ENCODE results near the gene JUN. TPM values are rescaled to one million over a fixed set of nuclear protein-coding genes. Genes with fewer than 3 reads are reported as not detected.

The JUN gene
- polyA plus RNA-seq (2013, experiment 1 of 2), result 6.0 TPM
- polyA plus RNA-seq (2013, experiment 2 of 2), result 6.0 TPM

- peaks cover 16% of the 10 kb centered on the region for H3K4me1 ChIP-seq (ENCODE audit: insufficient read depth, low read length)
- WGBS, result under 1% methylated on average over 57 of the region's 57 CpGs
- H3K4me3 ChIP-seq (ENCODE audit: low read length), result peak within 1 kb of the TSS; percentile 74
- peak within 1 kb of the TSS; percentile 90; the same call in 1 of the 2 replicates for H3K27ac ChIP-seq (ENCODE audit: low read depth, low read length)
- 0 out of 2 replicates have a peak, but pooled peaks cover 7% of the 10 kb centered on the region for H3K9me3 ChIP-seq (ENCODE audit: insufficient read depth, low read depth, low read length)
- H3K9ac ChIP-seq (ENCODE audit: low read depth, low read length), result peak within 1 kb of the TSS; percentile 67
- H3K27me3 ChIP-seq (ENCODE audit: insufficient read depth, low read length), result peaks cover 55% of the 10 kb centered on the region
- H3K36me3 ChIP-seq (ENCODE audit: insufficient read depth, low read length), result no peaks in the 10 kb centered on the region
Observed at GRCh38 chr1:58783993-58784757, at the start of gene JUN. Gene JUN, minus strand, starts transcription at chr1:58784047. Its CDS starts 977 bp downstream, at chr1:58783070.

GRCh38 chr1:58833166-58833565, 49.3 kb upstream of the JUN start:
- Histone ChIP-seq H3K36me3 (ENCODE audit: insufficient read depth, low read length) (no peaks in the 10 kb centered on the region), H3K27ac (ENCODE audit: low read depth, low read length) (no peak overlapping the region), H3K4me1 (ENCODE audit: insufficient read depth, low read length) (no peaks in the 10 kb centered on the region), H3K9ac (ENCODE audit: low read depth, low read length) (no peak overlapping the region), H3K9me3 (ENCODE audit: insufficient read depth, low read depth, low read length) (peaks cover 6% of the 10 kb centered on the region; the same call in 1 of the 2 replicates), H3K27me3 (ENCODE audit: insufficient read depth, low read length) (no peaks in the 10 kb centered on the region), H3K4me3 (ENCODE audit: low read length) (no peak overlapping the region)
- 86% methylated on average over 1 of the region's 1 CpG for WGBS

- WGBS, result 89% methylated on average over 1 of the region's 1 CpG
- Histone ChIP-seq H3K27me3 (ENCODE audit: insufficient read depth, low read length) (no peaks in the 10 kb centered on the region), H3K4me3 (ENCODE audit: low read length) (no peak overlapping the region), H3K4me1 (ENCODE audit: insufficient read depth, low read length) (no peaks in the 10 kb centered on the region), H3K9ac (ENCODE audit: low read depth, low read length) (no peak overlapping the region), H3K36me3 (ENCODE audit: insufficient read depth, low read length) (no peaks in the 10 kb centered on the region), H3K27ac (ENCODE audit: low read depth, low read length) (no peak overlapping the region), H3K9me3 (ENCODE audit: insufficient read depth, low read depth, low read length) (peaks cover 28% of the 10 kb centered on the region)
Observed at GRCh38 chr1:58830291-58830690, 46.4 kb upstream of the JUN start.

- no peaks in the 10 kb centered on the region for H3K27me3 ChIP-seq (ENCODE audit: insufficient read depth, low read length)
- H3K9ac ChIP-seq (ENCODE audit: low read depth, low read length), result no peak overlapping the region
- peaks cover 28% of the 10 kb centered on the region for H3K9me3 ChIP-seq (ENCODE audit: insufficient read depth, low read depth, low read length)
- no peak overlapping the region for H3K27ac ChIP-seq (ENCODE audit: low read depth, low read length)
- H3K36me3 ChIP-seq (ENCODE audit: insufficient read depth, low read length), result no peaks in the 10 kb centered on the region
- WGBS, result 93% methylated on average over 1 of the region's 1 CpG
- no peaks in the 10 kb centered on the region for H3K4me1 ChIP-seq (ENCODE audit: insufficient read depth, low read length)
- no peak overlapping the region for H3K4me3 ChIP-seq (ENCODE audit: low read length)
Observed at GRCh38 chr1:58829866-58830265, 46.0 kb upstream of the JUN start.

- no peaks in the 10 kb centered on the region for H3K27me3 ChIP-seq (ENCODE audit: insufficient read depth, low read length)
- H3K4me1 ChIP-seq (ENCODE audit: insufficient read depth, low read length), result no peaks in the 10 kb centered on the region
Observed at GRCh38 chr1:58827298-58827697, 43.5 kb upstream of the JUN start.

GRCh38 chr1:58824753-58825389, 41.0 kb upstream of the JUN start:
- Histone ChIP-seq H3K9me3 (ENCODE audit: insufficient read depth, low read depth, low read length) (peaks cover 28% of the 10 kb centered on the region), H3K9ac (ENCODE audit: low read depth, low read length) (no peak overlapping the region), H3K27ac (ENCODE audit: low read depth, low read length) (no peak overlapping the region), H3K4me3 (ENCODE audit: low read length) (no peak overlapping the region), H3K36me3 (ENCODE audit: insufficient read depth, low read length) (no peaks in the 10 kb centered on the region), H3K27me3 (ENCODE audit: insufficient read depth, low read length) (no peaks in the 10 kb centered on the region), H3K4me1 (ENCODE audit: insufficient read depth, low read length) (no peaks in the 10 kb centered on the region)
- WGBS, result 75% methylated on average over 5 of the region's 5 CpGs

More at GRCh38 chr1:58827298-58827697, 43.5 kb upstream of the JUN start:
- Histone ChIP-seq H3K9me3 (ENCODE audit: insufficient read depth, low read depth, low read length) (peaks cover 28% of the 10 kb centered on the region), H3K27ac (ENCODE audit: low read depth, low read length) (no peak overlapping the region), H3K36me3 (ENCODE audit: insufficient read depth, low read length) (no peaks in the 10 kb centered on the region), H3K4me3 (ENCODE audit: low read length) (no peak overlapping the region), H3K9ac (ENCODE audit: low read depth, low read length) (no peak overlapping the region)

GRCh38 chr1:58823481-58824010, 39.7 kb upstream of the JUN start:
- no peak overlapping the region for H3K9ac ChIP-seq (ENCODE audit: low read depth, low read length)
- peaks cover 26% of the 10 kb centered on the region for H3K9me3 ChIP-seq (ENCODE audit: insufficient read depth, low read depth, low read length)
- H3K4me1 ChIP-seq (ENCODE audit: insufficient read depth, low read length), result no peaks in the 10 kb centered on the region
- H3K4me3 ChIP-seq (ENCODE audit: low read length), result no peak overlapping the region
- no peaks in the 10 kb centered on the region for H3K36me3 ChIP-seq (ENCODE audit: insufficient read depth, low read length)
- H3K27ac ChIP-seq (ENCODE audit: low read depth, low read length), result no peak overlapping the region
- WGBS, result 91% methylated on average over 4 of the region's 4 CpGs
- H3K27me3 ChIP-seq (ENCODE audit: insufficient read depth, low read length), result no peaks in the 10 kb centered on the region

- Histone ChIP-seq H3K4me3 (ENCODE audit: low read length) (no peak overlapping the region), H3K36me3 (ENCODE audit: insufficient read depth, low read length) (no peaks in the 10 kb centered on the region), H3K4me1 (ENCODE audit: insufficient read depth, low read length) (no peaks in the 10 kb centered on the region), H3K9me3 (ENCODE audit: insufficient read depth, low read depth, low read length) (peaks cover 4% of the 10 kb centered on the region; the same call in 1 of the 2 replicates), H3K27ac (ENCODE audit: low read depth, low read length) (no peak overlapping the region), H3K27me3 (ENCODE audit: insufficient read depth, low read length) (no peaks in the 10 kb centered on the region), H3K9ac (ENCODE audit: low read depth, low read length) (no peak overlapping the region)
- WGBS, result 89% methylated on average over 4 of the region's 4 CpGs
Observed at GRCh38 chr1:58821309-58821708, 37.5 kb upstream of the JUN start.

- no peak overlapping the region for H3K9ac ChIP-seq (ENCODE audit: low read depth, low read length)
- H3K4me3 ChIP-seq (ENCODE audit: low read length), result no peak overlapping the region
- H3K27me3 ChIP-seq (ENCODE audit: insufficient read depth, low read length), result peaks cover 20% of the 10 kb centered on the region
- no peaks in the 10 kb centered on the region for H3K36me3 ChIP-seq (ENCODE audit: insufficient read depth, low read length)
- WGBS, result 92% methylated on average over 3 of the region's 3 CpGs
- no peaks in the 10 kb centered on the region for H3K9me3 ChIP-seq (ENCODE audit: insufficient read depth, low read depth, low read length)
- peaks cover 14% of the 10 kb centered on the region; the same call in 1 of the 2 replicates for H3K4me1 ChIP-seq (ENCODE audit: insufficient read depth, low read length)
- no peak overlapping the region for H3K27ac ChIP-seq (ENCODE audit: low read depth, low read length)
Observed at GRCh38 chr1:58818976-58819375, 35.1 kb upstream of the JUN start.

GRCh38 chr1:58818075-58818474, 34.2 kb upstream of the JUN start:
- Histone ChIP-seq H3K9me3 (ENCODE audit: insufficient read depth, low read depth, low read length) (no peaks in the 10 kb centered on the region), H3K36me3 (ENCODE audit: insufficient read depth, low read length) (no peaks in the 10 kb centered on the region), H3K9ac (ENCODE audit: low read depth, low read length) (no peak overlapping the region), H3K4me3 (ENCODE audit: low read length) (no peak overlapping the region), H3K27ac (ENCODE audit: low read depth, low read length) (no peak overlapping the region), H3K27me3 (ENCODE audit: insufficient read depth, low read length) (peaks cover 26% of the 10 kb centered on the region), H3K4me1 (ENCODE audit: insufficient read depth, low read length) (peaks cover 19% of the 10 kb centered on the region; the same call in 1 of the 2 replicates)
- WGBS, result 95% methylated on average over 2 of the region's 2 CpGs

GRCh38 chr1:58816747-58817221, 32.9 kb upstream of the JUN start:
- Histone ChIP-seq H3K4me1 (ENCODE audit: insufficient read depth, low read length) (peaks cover 19% of the 10 kb centered on the region; the same call in 1 of the 2 replicates), H3K4me3 (ENCODE audit: low read length) (peak overlapping the region; percentile 58), H3K36me3 (ENCODE audit: insufficient read depth, low read length) (no peaks in the 10 kb centered on the region), H3K9ac (ENCODE audit: low read depth, low read length) (peak overlapping the region; percentile 70), H3K27ac (ENCODE audit: low read depth, low read length) (peak overlapping the region; percentile 66; the same call in 1 of the 2 replicates), H3K27me3 (ENCODE audit: insufficient read depth, low read length) (peaks cover 26% of the 10 kb centered on the region), H3K9me3 (ENCODE audit: insufficient read depth, low read depth, low read length) (no peaks in the 10 kb centered on the region)
- WGBS, result 90% methylated on average over 4 of the region's 4 CpGs
